Astrocyte of the hippocampus (primary cell): Measurements from ENCODE around the gene SMARCC1.

Experiments
- DNase-seq: peaks from one replicate; pipeline ENCODE4 v3.0.0; 2011; ENCODE audit warnings: low read depth, low spot score

Gene SMARCC1

DNA sequence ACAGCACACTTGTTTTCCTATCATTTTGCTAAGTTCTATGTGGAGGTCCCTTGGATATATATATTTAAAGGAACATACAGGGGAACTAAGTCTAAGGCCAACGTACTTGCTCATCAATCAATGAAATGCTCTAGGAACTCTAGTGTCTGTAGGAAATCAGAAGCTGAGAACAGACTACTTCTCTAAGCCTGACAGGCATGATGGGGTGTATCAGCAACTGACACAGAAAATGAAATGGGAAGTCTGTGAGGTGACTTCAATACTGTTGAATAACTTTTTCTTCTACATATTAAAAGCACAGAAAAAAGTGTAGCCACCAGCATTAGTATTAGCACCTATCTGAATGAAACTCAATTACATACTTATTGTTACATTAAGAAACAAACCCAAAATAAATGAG is 146.2 kb downstream of the SMARCC1 start:
- DNase-seq = no peak

DNA sequence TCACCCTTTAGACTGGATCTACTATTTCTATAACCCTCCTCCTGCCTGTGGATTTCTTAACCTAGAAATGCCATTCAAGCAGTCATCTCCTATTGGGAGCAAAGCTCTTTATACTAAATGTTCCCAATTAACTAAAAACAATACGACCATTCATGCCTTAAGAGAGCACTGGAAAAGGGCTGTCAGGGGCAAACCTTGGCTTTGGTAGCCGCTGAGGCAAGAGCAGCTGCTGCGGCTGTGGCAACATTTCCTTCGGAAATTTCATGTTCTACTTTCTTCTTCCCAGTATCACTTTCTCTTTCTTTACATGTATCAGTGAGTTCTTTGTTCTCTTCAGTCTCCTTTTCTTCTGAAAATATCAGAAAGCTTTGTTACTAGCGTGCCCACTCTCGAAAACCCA is 146.7 kb downstream of the SMARCC1 start:
- peak; percentile 26 for DNase-seq

- DNase-seq = no peak
Observed at GRCh38 chr3:47630810-47631209, 150.9 kb downstream of the SMARCC1 start.

DNA sequence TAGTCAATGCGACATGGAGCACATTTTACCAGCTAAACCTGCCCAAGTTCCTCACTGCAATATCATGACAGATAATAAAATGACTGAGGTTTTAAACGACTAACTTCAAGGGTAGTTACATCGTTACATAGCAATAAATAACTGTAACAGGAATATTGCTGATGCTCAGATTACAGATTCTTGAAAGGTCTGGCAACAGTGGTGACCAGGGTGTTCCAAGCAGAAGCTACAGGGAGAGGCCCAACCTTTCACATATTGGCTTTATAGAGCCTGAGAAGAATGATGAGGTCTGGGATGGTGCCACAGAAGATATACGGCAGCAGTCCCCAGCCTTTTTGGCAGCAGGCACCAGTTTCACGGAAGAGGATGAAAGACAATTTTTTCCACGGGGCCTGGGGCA is 151.9 kb downstream of the SMARCC1 start:
- DNase-seq = no peak

DNA sequence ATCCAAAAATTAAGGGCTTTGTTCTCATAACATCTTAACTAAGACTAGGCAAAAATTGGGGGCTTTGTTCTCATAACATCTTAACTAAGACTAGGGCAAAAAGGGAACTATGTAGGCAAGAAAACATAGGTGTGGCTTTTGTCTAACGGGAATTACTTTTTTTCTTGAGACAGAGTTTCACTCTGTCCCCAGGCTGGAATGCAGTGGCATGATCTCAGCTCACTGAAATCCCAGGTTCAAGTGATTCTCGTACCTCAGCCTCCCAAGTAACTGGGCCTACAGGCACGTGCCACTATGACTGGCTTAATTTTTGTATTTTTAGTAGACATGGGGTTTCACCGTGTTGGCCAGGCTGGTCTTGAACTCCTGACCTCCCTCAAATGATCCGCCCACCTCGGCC is 153.3 kb downstream of the SMARCC1 start:
- DNase-seq = no peak

DNA sequence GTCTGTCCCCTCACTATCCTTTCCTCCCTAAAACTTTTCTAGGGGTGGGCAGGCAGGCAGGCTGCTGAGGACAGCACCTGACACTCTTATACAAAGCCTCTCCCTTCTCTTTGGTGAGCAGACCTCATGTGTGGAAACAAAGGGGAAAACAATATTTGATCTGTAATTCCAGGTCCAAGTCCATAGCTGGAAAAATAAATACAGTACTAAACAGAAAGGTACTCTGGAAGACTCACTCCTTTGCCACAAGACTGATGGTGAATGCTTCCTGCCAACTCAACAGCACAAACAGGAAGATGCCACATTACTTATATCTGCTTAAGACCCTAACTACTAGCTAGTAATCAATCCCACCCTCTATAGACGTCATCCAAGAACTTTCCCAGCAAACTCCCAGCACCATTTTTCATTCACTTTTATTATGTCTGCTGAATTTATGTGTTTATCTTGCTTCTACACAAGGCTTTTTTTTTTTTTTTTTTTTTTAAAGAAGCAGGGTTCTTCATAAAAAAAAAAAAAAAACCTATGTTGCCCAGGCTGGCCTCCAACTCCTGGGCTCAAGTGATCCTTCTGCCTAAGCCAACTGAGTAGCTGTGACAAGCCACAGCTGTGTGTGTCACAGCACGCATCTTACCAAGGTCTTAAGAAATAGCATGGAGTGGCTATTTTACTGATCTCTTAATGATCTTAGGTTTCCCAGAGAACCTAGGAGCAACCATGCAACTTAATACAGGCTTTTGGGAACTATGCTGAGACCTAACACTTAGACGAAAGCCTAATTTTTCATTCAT is 158.8 kb downstream of the SMARCC1 start:
- no peak for DNase-seq

GRCh38 chr3:47617086-47618010 is 164.3 kb downstream of the SMARCC1 start:
- DNase-seq = peak; percentile 17

- DNase-seq = no peak
Observed at GRCh38 chr3:47614788-47615187, 166.9 kb downstream of the SMARCC1 start.

DNA sequence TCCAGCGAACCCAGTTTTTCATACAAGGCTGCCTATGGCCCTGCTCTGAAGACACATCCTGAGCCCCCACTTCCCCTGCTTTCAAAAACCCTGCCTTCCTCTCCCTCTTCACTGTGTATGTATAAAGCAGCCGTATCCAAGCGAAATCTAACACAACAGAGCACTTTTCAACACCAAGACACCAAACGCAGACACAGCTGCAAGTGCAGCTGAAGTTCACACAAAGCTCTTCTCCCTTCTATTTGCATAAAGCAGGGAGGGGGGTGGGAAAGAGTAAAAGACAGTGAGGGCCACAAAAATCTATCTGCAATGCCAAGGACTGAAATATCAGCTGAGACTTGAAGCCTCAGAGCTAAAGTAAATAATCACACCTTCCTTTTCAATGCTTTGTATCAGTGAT is 168.0 kb downstream of the SMARCC1 start:
- DNase-seq = peak; percentile 32

DNA sequence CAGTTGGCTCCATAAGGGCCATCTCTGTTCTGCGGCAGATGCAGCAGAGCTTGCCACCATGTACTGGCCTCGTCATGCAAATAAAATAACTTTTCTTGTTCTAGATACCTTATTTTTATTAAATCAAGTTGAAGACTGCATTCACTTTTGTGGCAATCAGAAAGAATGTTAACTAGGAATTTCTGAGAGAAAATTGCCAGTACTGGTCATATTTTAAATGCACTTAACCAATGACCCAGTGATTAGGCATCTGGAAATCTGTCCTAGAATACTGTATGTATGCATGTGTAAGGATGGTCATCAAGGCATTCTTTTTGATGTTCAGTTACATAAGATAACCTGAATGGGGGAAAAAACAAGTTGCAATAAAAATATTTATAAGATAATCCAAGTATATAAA is 168.8 kb downstream of the SMARCC1 start:
- DNase-seq = peak; percentile 19

DNA sequence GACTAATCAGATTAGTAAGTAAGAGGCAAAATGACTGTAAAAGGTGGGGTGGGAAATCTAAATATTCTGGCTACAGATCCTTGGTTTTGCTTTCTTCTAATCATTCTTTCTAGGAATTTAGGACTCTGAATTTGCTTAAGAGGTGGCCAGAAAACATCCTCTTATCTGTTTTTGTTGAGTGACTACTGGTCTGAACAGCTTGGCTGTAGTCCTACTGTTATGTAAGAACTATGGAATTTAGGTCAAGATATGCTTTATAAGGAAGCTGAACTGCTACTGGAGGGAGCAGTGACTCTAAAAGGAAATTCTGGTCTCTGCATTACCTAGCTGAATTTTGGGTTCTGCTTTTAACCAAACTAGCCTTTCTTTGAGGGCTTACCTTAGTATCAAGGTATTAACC is 169.5 kb downstream of the SMARCC1 start:
- peak; percentile 86 for DNase-seq

- DNase-seq = peak; percentile 13
Observed at GRCh38 chr3:47611576-47611975, 170.1 kb downstream of the SMARCC1 start.

DNA sequence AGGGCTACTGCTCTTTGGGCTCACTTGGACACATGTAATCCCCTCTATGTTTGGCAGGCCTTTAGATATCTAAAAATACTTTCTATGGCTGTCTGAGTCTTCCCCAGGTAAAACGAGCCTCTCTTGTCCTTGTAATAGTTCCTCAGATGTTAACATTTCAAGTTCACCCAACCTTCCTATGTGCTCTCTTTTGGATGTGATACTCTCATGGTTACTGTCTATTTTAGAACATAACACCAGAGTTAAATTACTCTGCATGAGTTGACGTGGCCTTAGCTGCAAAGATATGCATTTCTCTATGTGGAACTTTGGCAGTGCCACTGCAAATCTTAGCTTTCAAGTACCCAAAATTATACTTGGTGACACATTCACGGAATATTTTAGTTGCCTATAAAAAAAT is 171.1 kb downstream of the SMARCC1 start:
- DNase-seq = no peak

DNA sequence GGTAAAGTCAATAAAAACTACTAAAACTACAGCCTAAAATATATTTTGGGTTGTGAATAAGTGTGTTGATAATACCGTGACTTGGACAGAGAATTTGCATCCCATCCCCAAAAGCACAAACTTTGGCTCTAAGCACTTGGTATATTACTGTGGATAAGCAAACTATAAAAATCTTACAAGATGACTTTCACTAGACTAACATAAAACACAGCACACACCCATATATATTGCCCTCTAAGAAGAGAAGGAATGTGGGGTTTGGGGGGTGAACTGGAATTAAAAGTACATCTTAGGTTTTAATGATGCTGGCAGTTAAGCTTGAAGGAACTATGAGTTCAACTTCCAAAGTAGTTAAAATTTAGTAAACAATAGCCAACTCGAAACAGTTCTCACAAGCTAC is 174.4 kb downstream of the SMARCC1 start:
- no peak for DNase-seq

GRCh38 chr3:47606165-47606564 is 175.5 kb downstream of the SMARCC1 start:
- no peak for DNase-seq

DNA sequence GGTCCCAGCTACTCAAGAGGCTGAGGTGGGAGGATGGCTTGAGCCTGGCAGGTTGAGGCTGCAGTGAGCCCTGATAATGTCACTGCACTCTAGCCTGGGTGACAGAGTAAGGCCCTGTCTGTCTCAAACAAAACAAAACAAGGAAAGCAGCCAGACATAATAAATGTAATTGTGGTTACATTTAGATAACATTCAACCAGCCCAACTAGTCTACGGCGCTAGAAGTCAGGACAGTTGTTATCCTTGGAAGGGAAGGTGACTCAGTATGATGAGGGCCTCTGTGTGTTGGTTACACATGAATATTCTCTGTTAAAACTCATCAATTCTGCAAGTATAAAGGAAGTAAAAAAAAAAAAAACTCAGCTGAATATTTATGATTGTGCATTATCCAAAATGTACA is 176.0 kb downstream of the SMARCC1 start:
- peak; percentile 52 for DNase-seq

- no peak for DNase-seq
Observed at GRCh38 chr3:47604145-47604544, 177.5 kb downstream of the SMARCC1 start.

- no peak for DNase-seq
Observed at GRCh38 chr3:47603332-47603731, 178.4 kb downstream of the SMARCC1 start.

DNA sequence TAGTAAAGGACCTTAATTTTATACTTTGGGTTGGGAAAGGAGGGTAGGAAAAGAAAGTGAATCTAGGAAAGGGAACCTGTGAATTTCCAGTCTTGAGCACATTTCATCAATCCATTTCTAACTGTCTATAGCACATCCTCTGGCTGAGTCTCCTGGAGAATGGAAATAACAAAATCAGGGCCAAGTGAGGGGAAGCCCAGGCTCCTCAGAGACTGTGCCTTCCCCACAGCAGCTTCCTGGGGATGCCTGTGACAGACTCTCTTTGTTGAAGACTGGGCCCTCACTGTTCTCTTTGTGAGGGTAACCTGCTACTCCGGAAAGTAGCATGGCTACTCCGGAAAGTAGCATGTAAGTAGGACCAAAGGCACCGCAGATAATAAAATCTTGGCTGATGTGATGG is 180.4 kb downstream of the SMARCC1 start:
- DNase-seq = no peak

GRCh38 chr3:47594792-47595191 is 186.9 kb downstream of the SMARCC1 start:
- DNase-seq = no peak

DNA sequence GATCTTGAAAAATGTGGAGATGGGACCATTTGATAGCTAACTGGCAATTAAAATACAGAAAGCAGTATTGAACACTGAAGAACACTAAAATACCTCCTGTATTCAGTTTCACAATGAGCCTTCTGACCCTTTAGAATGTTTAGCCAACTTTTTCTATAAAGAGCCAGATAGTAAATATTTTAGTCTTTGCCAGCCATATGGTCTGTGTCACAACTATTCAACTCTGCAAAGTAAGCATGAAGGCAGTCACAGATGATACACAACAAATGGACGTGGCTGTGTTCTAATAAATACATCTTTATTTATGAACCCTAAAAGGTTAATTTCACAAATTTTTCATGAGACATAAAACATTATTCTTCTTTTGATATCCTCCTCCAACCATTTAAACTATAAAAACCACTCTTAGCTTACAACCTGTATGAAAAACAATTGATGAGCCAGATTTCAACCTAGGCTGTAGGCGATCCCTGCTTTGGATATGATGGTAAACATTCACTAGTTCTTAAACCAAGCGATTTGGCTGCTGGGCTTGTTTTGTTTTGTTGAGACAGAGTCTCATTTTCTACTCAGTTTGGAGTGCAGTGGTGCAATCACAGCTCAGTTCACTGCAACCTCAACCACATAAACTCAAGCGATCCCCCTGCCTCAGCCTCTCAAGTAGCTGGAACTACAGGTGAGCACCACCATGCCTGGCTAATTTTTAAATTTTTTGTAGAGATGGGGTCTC is 189.5 kb downstream of the SMARCC1 start:
- DNase-seq = no peak

- no peak for DNase-seq
Observed at GRCh38 chr3:47590216-47590615, 191.5 kb downstream of the SMARCC1 start.
